RCC 7860 (cell line): Measurements from ENCODE around the gene DCUN1D4.

Experiments used
- DNase-seq: peaks from one replicate; pipeline ENCODE4 v3.0.0-alpha.2; 2015; ENCODE audit warnings: low spot score
- FAIRE-seq: peaks from 2 replicates; lab custom pipeline; 2012; peaks lifted over from hg19 to GRCh38; lab: Jason Lieb, UNC

The DCUN1D4 gene

GRCh38 chr4:51842554-51843308 is at the start of gene DCUN1D4:
TSS of gene DCUN1D4 (plus strand) at chr4:51843153. CDS start at chr4:51843243, 90 bp downstream.
- FAIRE-seq (peak; percentile 94), DNase-seq (peak; percentile 98)

- no peak for DNase-seq
- FAIRE-seq, result no peak
These were observed 22.3 kb upstream of the DCUN1D4 start for GRCh38 chr4:51820443-51821234.

- FAIRE-seq (peak; percentile 87), DNase-seq (peak; percentile 53)
These were observed 17.6 kb upstream of the DCUN1D4 start for GRCh38 chr4:51825341-51825740.

- no peak for FAIRE-seq
These were observed 12.7 kb upstream of the DCUN1D4 start for GRCh38 chr4:51830156-51830720.

GRCh38 chr4:51831133-51831532 is 11.8 kb upstream of the DCUN1D4 start:
- DNase-seq, result no peak
- no peak for FAIRE-seq

More at GRCh38 chr4:51830156-51830720, 12.7 kb upstream of the DCUN1D4 start:
- no peak for DNase-seq

- DNase-seq (no peak), FAIRE-seq (no peak)
These were observed 9.7 kb upstream of the DCUN1D4 start for GRCh38 chr4:51833236-51833635.

- no peak for DNase-seq
- FAIRE-seq, result no peak
These were observed 7.9 kb upstream of the DCUN1D4 start for GRCh38 chr4:51835079-51835478.

- FAIRE-seq, result no peak
These were observed 7.1 kb upstream of the DCUN1D4 start for GRCh38 chr4:51835855-51836254.

GRCh38 chr4:51836549-51836948 is 6.4 kb upstream of the DCUN1D4 start:
- peak; percentile 16 for DNase-seq
- FAIRE-seq, result no peak

More at GRCh38 chr4:51835855-51836254, 7.1 kb upstream of the DCUN1D4 start:
- DNase-seq, result no peak

- FAIRE-seq, result no peak
- DNase-seq, result no peak
These were observed 2.2 kb upstream of the DCUN1D4 start for GRCh38 chr4:51840781-51841180.

GRCh38 chr4:51842167-51842553 is 793 bp upstream of the DCUN1D4 start:
- FAIRE-seq (no peak), DNase-seq (no peak)

GRCh38 chr4:51843309-51844152 is 578 bp downstream of the DCUN1D4 start:
- FAIRE-seq, result no peak
- DNase-seq, result peak; percentile 31

GRCh38 chr4:51844153-51845054 is 1.5 kb downstream of the DCUN1D4 start:
- DNase-seq, result peak; percentile 88

GRCh38 chr4:51845055-51845426 is 2.1 kb downstream of the DCUN1D4 start:
- DNase-seq, result no peak
- FAIRE-seq, result no peak

More at GRCh38 chr4:51844153-51845054, 1.5 kb downstream of the DCUN1D4 start:
- FAIRE-seq, result peak; percentile 82

- no peak for FAIRE-seq
- no peak for DNase-seq
These were observed 2.8 kb downstream of the DCUN1D4 start for GRCh38 chr4:51845711-51846110.

GRCh38 chr4:51849430-51849829 is 6.5 kb downstream of the DCUN1D4 start:
- DNase-seq, result no peak
- no peak for FAIRE-seq

- no peak for FAIRE-seq
- DNase-seq, result no peak
These were observed 7.3 kb downstream of the DCUN1D4 start for GRCh38 chr4:51850294-51850693.

GRCh38 chr4:51851090-51851936 is 8.4 kb downstream of the DCUN1D4 start:
- DNase-seq, result no peak

GRCh38 chr4:51851937-51852290 is 9.0 kb downstream of the DCUN1D4 start:
- no peak for DNase-seq
- FAIRE-seq, result no peak

More at GRCh38 chr4:51851090-51851936, 8.4 kb downstream of the DCUN1D4 start:
- FAIRE-seq, result no peak
